Psoas muscle (tissue), 8 donors: ENCODE results near the gene INPP4A. TPM values are rescaled to one million over a fixed set of nuclear protein-coding genes. Genes with fewer than 3 reads are reported as not detected.

Source experiments
- ATAC-seq, 4 donors: fragments of 200-7000 bp; cut with Tn5 transposase; one replicate each; pipeline ENCODE4 v1.9.1; 2020; ENCODE audit warnings: moderate library complexity in 3 of 4, mild to moderate bottlenecking in 2 of 4
- DNase-seq, 2 donors: peaks; one replicate each; pipeline ENCODE4 v3.0.0-alpha.2; 2020
- H3K27ac ChIP-seq: fragments of 200-600 bp; one replicate; pipeline ENCODE4 v1.8.0; 2022
- H3K27me3 ChIP-seq, 3 donors: fragments of 200-600 bp in 1 of 3; one replicate each; pipeline versions ENCODE4 v1.6.1 to v1.8.0; 2013 to 2022; ENCODE audit warnings: low read length in 2 of 3, mild to moderate bottlenecking in 2 of 3, moderate library complexity in 1 of 3; ENCODE audit not compliant: insufficient read depth in 3 of 3
- H3K36me3 ChIP-seq, 2 donors: fragments of 200-600 bp in 1 of 2; one replicate each; pipeline versions ENCODE4 v1.6.1 to v1.8.0; 2013 to 2022; ENCODE audit warnings: low read depth in 1 of 2, mild to moderate bottlenecking in 1 of 2, moderate library complexity in 1 of 2; ENCODE audit not compliant: insufficient read depth in 1 of 2
- H3K4me1 ChIP-seq: fragments of 200-600 bp; one replicate; pipeline ENCODE4 v1.8.0; 2022
- H3K4me3 ChIP-seq: fragments of 200-600 bp; one replicate; pipeline ENCODE4 v1.8.0; 2022; ENCODE audit warnings: mild to moderate bottlenecking
- H3K9me3 ChIP-seq: fragments of 200-600 bp; one replicate; pipeline ENCODE4 v1.8.0; 2022
- CTCF ChIP-seq: fragments of 200-600 bp; IDR thresholded peaks from one replicate; pipeline ENCODE4 v1.8.0; 2022; ENCODE audit warnings: antibody characterized with exemption
- WGBS, 3 donors: extraction: QIAGEN DNeasy Blood & Tissue Kit; methylation state at CpG; one replicate each; pipeline versions ENCODE4 v1.1.6 to v1.1.7; 2013; 5-methylcytosine and 5-hydroxymethylcytosine counted together
- intact Hi-C, 2 donors: fragments of 100-400 bp; cut with DNase I; formaldehyde crosslinking; loops; one replicate each; pipeline versions ENCODE4 v1.11.0 to v1.14.2; 2022
- polyA plus RNA-seq, 3 donors: library from polyadenylated mRNA; stranded (reverse); fragments of 200-250 nt; gene quantifications; one replicate each; pipeline ENCODE4 v1.2.3, GENCODE V29; 2013
- total RNA-seq, 4 donors: library from RNA; stranded (reverse); fragmentation: NEBNext Ultra II Directional in 2 of 4; extraction: Animal tissue kit (Norgen Biotek cat#: 25700) in 2 of 4; gene quantifications; one replicate each; pipeline versions ENCODE4 v1.2.1 to v1.2.4, GENCODE V29; 2021 to 2023
- donor health status: healthy with polysubstance abuse.
- donor health status: DM: no; HTN: no; CAD: no; lungs with moderate emphysema.
- donor health status: Bipolar disorder and iron deficiency.
- donor health status: healthy.
- donor health status: DM: yes; HTN: yes; CAD: no.
- donor health status: DM: no; HTN: no; CAD: no.
- donor health status: DM: no; HTN: no; CAD: no.
- donor health status: DM: yes; HTN: yes; CAD: no.

Gene INPP4A
- total and polyA plus RNA-seq, 7 donors: 2.2 to 19.7 (median 9.8) TPM

DNA sequence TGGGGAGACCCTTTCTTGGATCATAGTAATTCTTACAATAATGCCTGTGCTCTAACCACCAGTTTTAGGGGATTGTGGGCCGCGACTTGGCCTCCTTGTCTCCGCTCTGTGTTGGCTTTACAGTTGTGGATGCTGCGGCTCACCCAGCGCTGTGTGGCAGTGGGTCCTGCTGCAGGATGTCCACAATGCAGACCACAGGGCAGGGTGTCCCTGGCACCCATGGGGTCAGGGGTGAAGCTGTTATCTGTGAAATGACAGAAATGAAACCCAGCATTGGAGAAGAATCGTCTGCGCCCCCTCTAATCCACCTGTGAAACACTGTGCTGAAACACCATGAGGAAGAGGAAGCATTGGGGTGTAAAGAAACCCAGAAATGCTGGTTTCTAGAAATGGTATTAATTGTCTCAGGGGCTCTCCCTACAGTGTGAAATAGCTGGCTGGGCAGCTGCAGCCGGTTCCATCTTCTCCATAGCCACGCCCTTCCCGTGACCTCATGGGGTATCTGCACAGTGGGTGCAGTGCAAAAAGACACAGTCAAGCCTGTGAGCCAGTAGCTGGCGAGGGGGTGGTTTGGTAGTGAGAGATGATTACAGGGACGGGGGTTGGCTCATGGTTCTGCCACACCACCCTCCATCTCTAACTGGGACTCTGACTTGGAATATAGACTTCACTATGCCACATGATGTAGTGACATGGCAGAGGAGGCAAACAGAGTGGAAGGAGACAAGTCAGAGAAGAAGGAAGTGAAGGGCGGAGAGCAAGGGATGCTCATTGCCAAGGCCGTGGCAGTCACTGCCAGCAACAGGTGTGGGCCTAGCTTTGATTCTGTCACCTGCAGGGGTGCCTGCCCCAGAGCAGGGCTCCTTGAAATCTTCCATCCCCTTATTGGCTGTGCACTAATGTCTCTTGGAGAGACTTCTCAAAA lies 16.2 kb downstream of the INPP4A start:
- no peaks in the 10 kb centered on the region for H3K27me3 ChIP-seq
- WGBS, 3 donors: 80 to 82% (median 81%) methylated on average over 14 of the region's 14 CpGs
- no peak for DNase-seq
- intact Hi-C loops: no loop called here
- no peak for ATAC-seq
- H3K27ac ChIP-seq: no peak overlapping the region
- H3K4me1 ChIP-seq: peaks cover 36% of the 10 kb centered on the region
- no peak overlapping the region for H3K4me3 ChIP-seq
- H3K36me3 ChIP-seq: peaks cover 0 to 5% of the 10 kb centered on the region in 2 donors
- no peaks in the 10 kb centered on the region for H3K9me3 ChIP-seq
- TF ChIP-seq CTCF: no peak

DNA sequence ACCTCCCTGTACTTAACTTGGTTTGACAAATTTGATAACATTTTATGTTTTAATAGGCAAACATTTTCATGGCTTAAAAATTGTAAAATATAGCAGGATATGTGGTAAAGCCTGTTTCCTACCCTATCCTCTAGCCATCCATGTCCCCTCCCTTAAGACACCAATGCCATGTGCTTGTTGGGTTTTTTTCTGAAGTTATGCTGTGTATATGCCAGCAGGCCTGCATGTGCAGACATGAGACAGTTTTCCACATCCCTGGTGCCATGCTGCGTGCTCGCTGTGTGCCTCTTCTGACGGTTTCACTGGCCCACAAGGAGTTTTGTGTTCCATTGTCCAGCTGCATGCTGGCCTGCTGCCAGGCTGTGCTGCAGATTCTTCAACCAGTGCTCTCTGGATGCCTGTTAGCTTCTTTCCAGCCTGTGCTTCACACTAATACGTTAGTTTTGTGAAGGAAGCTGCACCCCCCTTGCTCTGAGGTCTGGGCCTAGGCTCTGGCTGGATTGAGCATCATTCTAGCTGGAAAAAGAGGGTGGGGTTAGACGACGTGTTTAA lies 16.9 kb downstream of the INPP4A start:
- H3K27me3 ChIP-seq: no peaks in the 10 kb centered on the region
- no peaks in the 10 kb centered on the region for H3K36me3 ChIP-seq
- intact Hi-C loops: no loop called here
- no peak for ATAC-seq
- 55 to 62% (median 61%) methylated on average over 6 of the region's 6 CpGs for WGBS, 3 donors
- no peaks in the 10 kb centered on the region for H3K9me3 ChIP-seq
- no peak for TF ChIP-seq CTCF
- no peak overlapping the region for H3K4me3 ChIP-seq
- H3K27ac ChIP-seq: no peak overlapping the region
- peaks cover 42% of the 10 kb centered on the region for H3K4me1 ChIP-seq
- no peak for DNase-seq

DNA sequence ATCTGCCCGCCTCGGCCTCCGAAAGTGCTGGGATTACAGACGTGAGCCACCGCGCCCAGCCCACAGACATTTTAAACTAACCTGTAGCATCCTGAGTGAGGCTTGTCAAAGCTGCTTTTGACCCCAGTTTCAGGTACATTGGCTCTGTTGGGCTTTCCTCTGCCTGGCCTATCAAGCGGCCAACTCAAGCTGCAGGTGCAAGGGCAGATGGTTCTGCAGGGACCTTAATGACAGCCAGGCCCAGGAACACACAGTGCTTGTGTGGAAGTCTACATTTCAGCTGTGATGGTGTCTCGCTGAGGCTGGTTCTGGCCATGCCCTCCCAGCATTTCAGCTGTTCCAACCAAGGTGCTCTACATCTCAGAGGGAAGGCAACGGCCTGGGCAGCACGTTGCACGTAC lies 18.4 kb downstream of the INPP4A start:
- WGBS, 3 donors: 98 to 99% (median 98%) methylated on average over 11 of the region's 11 CpGs
- TF ChIP-seq CTCF: no peak
- intact Hi-C loops: no loop called here
- no peaks in the 10 kb centered on the region for H3K9me3 ChIP-seq
- H3K4me3 ChIP-seq: no peak overlapping the region
- H3K27me3 ChIP-seq: no peaks in the 10 kb centered on the region
- no peak for ATAC-seq
- H3K36me3 ChIP-seq: no peaks in the 10 kb centered on the region
- no peak for DNase-seq
- H3K27ac ChIP-seq: no peak overlapping the region
- peaks cover 42% of the 10 kb centered on the region for H3K4me1 ChIP-seq

- Histone ChIP-seq H3K4me1 (peaks cover 42% of the 10 kb centered on the region), H3K4me3 (no peak overlapping the region), H3K27me3 (no peaks in the 10 kb centered on the region), H3K36me3 (no peaks in the 10 kb centered on the region), H3K27ac (no peak overlapping the region), H3K9me3 (no peaks in the 10 kb centered on the region)
- TF ChIP-seq CTCF: no peak
- intact Hi-C loops: no loop called here
- 89 to 94% (median 92%) methylated on average over 10 of the region's 10 CpGs for WGBS, 3 donors
- DNase-seq (no peak), ATAC-seq (no peak)
These were observed 18.9 kb downstream of the INPP4A start for GRCh38 chr2:98463551-98463971.
